SK-N-SH (cell line): ENCODE results near the gene DPP10. TPM values are rescaled to one million over a fixed set of nuclear protein-coding genes. Genes with fewer than 3 reads are reported as not detected.

Source experiments
- CTCF ChIA-PET: fragments of 300-600, 350-600 bp; formaldehyde crosslinking; extraction: SDS; loops from one replicate; lab custom pipeline; 2021; lab: Yijun Ruan, JAX
- POLR2A ChIA-PET: fragments of 350-600 bp; sonication (Branson Sonifier 250); formaldehyde crosslinking; extraction: SDS; loops from one replicate; lab custom pipeline; 2020; ENCODE audit warnings: antibody characterized with exemption, inconsistent platforms; lab: Yijun Ruan, JAX
- DNase-seq: peaks from one replicate; pipeline ENCODE4 v3.0.0; 2012
- H2AFZ ChIP-seq: fragments of 200-600 bp; sonication (generic); 2 replicates; pipeline ENCODE4 v1.8.1; 2016; ENCODE audit warnings: antibody characterized with exemption, mild to moderate bottlenecking, low read depth
- H3F3A ChIP-seq: fragments of 200-600 bp; sonication (generic); replicated peaks from 2 replicates; pipeline ENCODE3; 2016; ENCODE audit warnings: antibody characterized with exemption, mild to moderate bottlenecking; ENCODE audit not compliant: insufficient read depth
- H3K27ac ChIP-seq, 2 experiments: fragments of 200-500 bp in 1 of 2; fragments of 200-600 bp in 1 of 2; sonication (Bioruptor generic) in 1 of 2; sonication (generic), shearing (Covaris generic) in 1 of 2; 2 replicates each; pipeline versions ENCODE4 v1.5.1 to v1.6.1; 2014 to 2016; ENCODE audit warnings: low read depth in 2 of 2, inconsistent platforms in 1 of 2, low read length in 1 of 2, mild to moderate bottlenecking in 1 of 2, mixed read lengths in 1 of 2
- H3K27me3 ChIP-seq: fragments of 200-600 bp; sonication (generic), shearing (Covaris generic); 2 replicates; pipeline ENCODE4 v1.6.1; 2016; ENCODE audit warnings: mixed run types; ENCODE audit not compliant: insufficient read depth
- H3K36me3 ChIP-seq, 2 experiments: fragments of 200-500 bp in 1 of 2; fragments of 200-600 bp in 1 of 2; sonication (Bioruptor generic) in 1 of 2; sonication (generic) in 1 of 2; replicated peaks in 1 of 2; 2 replicates each; pipeline versions ENCODE3 to v1.5.1; 2014 to 2016; ENCODE audit warnings: low read length in 1 of 2, mild to moderate bottlenecking in 1 of 2; ENCODE audit not compliant: insufficient read depth in 2 of 2, control insufficient read depth in 1 of 2
- H3K4me1 ChIP-seq, 2 experiments: fragments of 200-500 bp in 1 of 2; fragments of 200-600 bp in 1 of 2; sonication (Bioruptor generic) in 1 of 2; sonication (generic), shearing (Covaris generic) in 1 of 2; 2 replicates each; pipeline versions ENCODE4 v1.5.1 to v1.6.1; 2014 to 2016; ENCODE audit warnings: low read depth in 1 of 2, low read length in 1 of 2, mixed run types in 1 of 2; ENCODE audit not compliant: insufficient read depth in 2 of 2, control insufficient read depth in 1 of 2
- H3K4me2 ChIP-seq: fragments of 200-600 bp; sonication (generic), shearing (Covaris generic); 2 replicates; pipeline ENCODE4 v1.6.1; 2017; ENCODE audit warnings: mixed run types
- H3K4me3 ChIP-seq, 2 experiments: fragments of 200-500 bp in 1 of 2; fragments of 200-600 bp in 1 of 2; sonication (Bioruptor generic) in 1 of 2; sonication (generic), shearing (Covaris generic) in 1 of 2; 2 replicates each; pipeline versions ENCODE4 v1.5.1 to v1.8.1; 2014 to 2016; ENCODE audit warnings: low read depth in 2 of 2, inconsistent platforms in 1 of 2, low read length in 1 of 2, mild to moderate bottlenecking in 1 of 2, mixed read lengths in 1 of 2, moderate library complexity in 1 of 2
- H3K79me2 ChIP-seq: fragments of 200-600 bp; sonication (generic); 2 replicates; pipeline ENCODE4 v1.8.1; 2017; ENCODE audit warnings: mild to moderate bottlenecking; ENCODE audit not compliant: insufficient read depth
- H3K9ac ChIP-seq: fragments of 200-600 bp; sonication (generic); 2 replicates; pipeline ENCODE4 v1.6.1; 2017; ENCODE audit warnings: mixed run types
- H3K9me2 ChIP-seq: fragments of 200-600 bp; sonication (generic); 2 replicates; pipeline ENCODE4 v1.6.1; 2017; ENCODE audit warnings: mixed run types
- H3K9me3 ChIP-seq: fragments of 200-600 bp; sonication (generic); 2 replicates; pipeline ENCODE4 v1.6.1; 2017; ENCODE audit warnings: mixed run types, mild to moderate bottlenecking, moderate library complexity
- H4K20me1 ChIP-seq: fragments of 200-600 bp; sonication (generic); 2 replicates; pipeline ENCODE4 v1.6.1; 2017; ENCODE audit warnings: mild to moderate bottlenecking, mixed run types; ENCODE audit not compliant: insufficient read depth
- CHD2 ChIP-seq: fragments of 150-350 bp; IDR thresholded peaks from 2 replicates; pipeline ENCODE4 v1.6.1; 2018; ENCODE audit warnings: low read length; ENCODE audit not compliant: partially characterized antibody
- CTCF ChIP-seq: fragments of 200-600 bp; sonication (generic); IDR thresholded peaks from 2 replicates; pipeline ENCODE4 v1.6.1; 2017; ENCODE audit warnings: antibody characterized with exemption, mild to moderate bottlenecking, moderate library complexity
- ELF1 ChIP-seq: IDR thresholded peaks from 2 replicates; pipeline ENCODE4 v1.4.0; 2012
- EP300 ChIP-seq, 2 experiments: IDR thresholded peaks; 2 replicates each; pipeline versions ENCODE4 v1.4.0 to v1.6.1; 2012; ENCODE audit warnings: borderline replicate concordance in 1 of 2, low read depth in 1 of 2, low read length in 1 of 2
- EZH2phosphoT487 ChIP-seq: fragments of 200-600 bp; sonication (generic); IDR thresholded peaks from 2 replicates; pipeline ENCODE4 v1.6.1; 2017; ENCODE audit warnings: low read depth, mixed run types, mild to moderate bottlenecking, antibody characterized with exemption, moderate library complexity, borderline replicate concordance
- FOSL2 ChIP-seq: IDR thresholded peaks from 2 replicates; pipeline ENCODE4 v1.4.0; 2012; ENCODE audit warnings: low read depth, mild to moderate bottlenecking, moderate library complexity, borderline replicate concordance
- FOXM1 ChIP-seq: IDR thresholded peaks from 2 replicates; pipeline ENCODE4 v1.4.0; 2012; ENCODE audit warnings: low read depth, mild to moderate bottlenecking
- JUND ChIP-seq: IDR thresholded peaks from 2 replicates; pipeline ENCODE4 v1.4.0; 2012
- NRF1 ChIP-seq: IDR thresholded peaks from 2 replicates; pipeline ENCODE4 v1.6.1; 2012; ENCODE audit warnings: low read depth, mild to moderate bottlenecking, low read length
- POLR2AphosphoS5 ChIP-seq: IDR thresholded peaks from 2 replicates; pipeline ENCODE4 v1.6.1; 2012; ENCODE audit warnings: low read depth, low read length
- RAD21 ChIP-seq: IDR thresholded peaks from 2 replicates; pipeline ENCODE4 v1.6.1; 2012; ENCODE audit warnings: mild to moderate bottlenecking, low read length
- RCOR1 ChIP-seq: fragments of 150-350 bp; IDR thresholded peaks from 2 replicates; pipeline ENCODE4 v1.6.1; 2017; ENCODE audit warnings: antibody characterized with exemption, low read length
- TAF1 ChIP-seq: IDR thresholded peaks from 2 replicates; pipeline ENCODE4 v1.6.1; 2012; ENCODE audit warnings: low read depth, mild to moderate bottlenecking, low read length, moderate library complexity, borderline replicate concordance
- TEAD4 ChIP-seq: IDR thresholded peaks from 2 replicates; pipeline ENCODE4 v1.4.0; 2012; ENCODE audit warnings: mild to moderate bottlenecking, borderline replicate concordance; ENCODE audit not compliant: insufficient read depth
- YY1 ChIP-seq: IDR thresholded peaks from 2 replicates; pipeline ENCODE4 v1.4.0; 2012; ENCODE audit warnings: low read depth, mild to moderate bottlenecking
- whole genome bisulfite sequencing: methylation state at CpG from one replicate; pipeline ENCODE4 v1.1.6; 2017; ENCODE audit warnings: low lambda C conversion rate; 5-methylcytosine and 5-hydroxymethylcytosine counted together
- polyA plus RNA-seq, 3 experiments: library from polyadenylated mRNA; depleted of rRNA; stranded (reverse); fragments of >200 nt; gene quantifications; 2 replicates each; pipeline ENCODE4 v1.2.3, GENCODE V29; 2012
- TF ChIP-seq, protein P1 (sequence below): IDR thresholded peaks from 2 replicates; pipeline ENCODE4 v1.4.0; 2012; ENCODE audit warnings: low read depth, borderline replicate concordance
- TF ChIP-seq, protein P2 (sequence below): IDR thresholded peaks from 2 replicates; pipeline ENCODE4; 2012
- TF ChIP-seq, protein P3 (sequence below): IDR thresholded peaks from 2 replicates; pipeline ENCODE4 v1.4.0; 2012; ENCODE audit warnings: low read depth

DPP10 gene
- polyA plus RNA-seq, 1 of the 3 experiments (the other 2 are of a cell fraction): not detected

DNA sequence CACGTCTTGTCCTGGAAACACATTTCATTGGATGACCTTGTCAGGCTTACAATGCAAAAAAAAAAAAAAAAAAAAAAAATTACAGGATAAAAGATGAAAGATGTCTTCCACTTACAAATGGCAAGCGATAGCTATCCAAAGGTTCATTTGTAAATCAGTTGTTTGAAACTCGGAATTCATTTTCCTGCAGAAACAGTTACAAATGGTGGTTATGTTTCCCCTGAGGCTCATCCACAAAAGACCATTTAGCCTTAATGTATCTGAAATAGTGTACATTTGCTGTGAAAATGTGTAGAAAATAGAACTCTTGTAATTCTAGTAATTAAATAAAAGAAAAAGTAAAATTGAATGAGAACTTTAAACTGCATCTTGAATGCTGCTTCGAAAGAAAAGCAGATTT is 25.9 kb downstream of the DPP10 start:
- ChIA-PET POLR2A (no interaction called here), CTCF (no interaction called here)
- H2AFZ ChIP-seq: no peak overlapping the region
- H3K4me2 ChIP-seq: no peak overlapping the region
- no peaks in the 10 kb centered on the region for H3K36me3 ChIP-seq
- TF ChIP-seq RAD21 (no peak), ELF1 (no peak), TAF1 (no peak), TEAD4 (no peak), CTCF (no peak), EP300 (IDR thresholded peaks at IDR 0.05; ENCODE audit: borderline replicate concordance in 1 of 2, low read depth in 1 of 2, low read length in 1 of 2) (no peak), RCOR1 (no peak), POLR2AphosphoS5 (no peak), FOSL2 (no peak), CHD2 (no peak), FOXM1 (no peak), NRF1 (no peak), EZH2phosphoT487 (no peak), JUND (no peak), YY1 (no peak)
- TF ChIP-seq, protein P1, sequence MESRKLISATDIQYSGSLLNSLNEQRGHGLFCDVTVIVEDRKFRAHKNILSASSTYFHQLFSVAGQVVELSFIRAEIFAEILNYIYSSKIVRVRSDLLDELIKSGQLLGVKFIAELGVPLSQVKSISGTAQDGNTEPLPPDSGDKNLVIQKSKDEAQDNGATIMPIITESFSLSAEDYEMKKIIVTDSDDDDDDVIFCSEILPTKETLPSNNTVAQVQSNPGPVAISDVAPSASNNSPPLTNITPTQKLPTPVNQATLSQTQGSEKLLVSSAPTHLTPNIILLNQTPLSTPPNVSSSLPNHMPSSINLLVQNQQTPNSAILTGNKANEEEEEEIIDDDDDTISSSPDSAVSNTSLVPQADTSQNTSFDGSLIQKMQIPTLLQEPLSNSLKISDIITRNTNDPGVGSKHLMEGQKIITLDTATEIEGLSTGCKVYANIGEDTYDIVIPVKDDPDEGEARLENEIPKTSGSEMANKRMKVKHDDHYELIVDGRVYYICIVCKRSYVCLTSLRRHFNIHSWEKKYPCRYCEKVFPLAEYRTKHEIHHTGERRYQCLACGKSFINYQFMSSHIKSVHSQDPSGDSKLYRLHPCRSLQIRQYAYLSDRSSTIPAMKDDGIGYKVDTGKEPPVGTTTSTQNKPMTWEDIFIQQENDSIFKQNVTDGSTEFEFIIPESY: no peak
- TF ChIP-seq, protein P2, sequence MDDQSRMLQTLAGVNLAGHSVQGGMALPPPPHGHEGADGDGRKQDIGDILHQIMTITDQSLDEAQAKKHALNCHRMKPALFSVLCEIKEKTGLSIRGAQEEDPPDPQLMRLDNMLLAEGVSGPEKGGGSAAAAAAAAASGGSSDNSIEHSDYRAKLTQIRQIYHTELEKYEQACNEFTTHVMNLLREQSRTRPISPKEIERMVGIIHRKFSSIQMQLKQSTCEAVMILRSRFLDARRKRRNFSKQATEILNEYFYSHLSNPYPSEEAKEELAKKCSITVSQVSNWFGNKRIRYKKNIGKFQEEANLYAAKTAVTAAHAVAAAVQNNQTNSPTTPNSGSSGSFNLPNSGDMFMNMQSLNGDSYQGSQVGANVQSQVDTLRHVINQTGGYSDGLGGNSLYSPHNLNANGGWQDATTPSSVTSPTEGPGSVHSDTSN: no peak
- TF ChIP-seq, protein P3, sequence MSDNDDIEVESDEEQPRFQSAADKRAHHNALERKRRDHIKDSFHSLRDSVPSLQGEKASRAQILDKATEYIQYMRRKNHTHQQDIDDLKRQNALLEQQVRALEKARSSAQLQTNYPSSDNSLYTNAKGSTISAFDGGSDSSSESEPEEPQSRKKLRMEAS: no peak
- DNase-seq: no peak
- no peaks in the 10 kb centered on the region for H3K4me1 ChIP-seq
- no peaks in the 10 kb centered on the region for H3K27me3 ChIP-seq
- H3K9me3 ChIP-seq: no peaks in the 10 kb centered on the region
- no peaks in the 10 kb centered on the region for H4K20me1 ChIP-seq
- WGBS: 2% methylated on average over 4 of the region's 4 CpGs
- no peaks in the 10 kb centered on the region for H3F3A ChIP-seq
- no peak overlapping the region for H3K27ac ChIP-seq
- H3K4me3 ChIP-seq: no peak overlapping the region
- H3K9me2 ChIP-seq: no peaks in the 10 kb centered on the region
- no peaks in the 10 kb centered on the region for H3K79me2 ChIP-seq
- H3K9ac ChIP-seq: no peak overlapping the region
